HG03432 (cell line): ENCODE data around the gene GPD1L.
"Not testable (repeated sequence)": the region's sequence is repeated elsewhere in the genome, so short reads cannot be mapped to it uniquely, and the experiment has no call there.

Source experiments
- ATAC-seq: cut with Tn5 transposase; IDR thresholded peaks from one replicate; pipeline ENCODE4 v1.9.1; 2021; ENCODE audit warnings: mild to moderate bottlenecking, moderate library complexity; ENCODE audit not compliant: unreplicated experiment

Gene GPD1L

GRCh38 chr3:32177702-32178198 lies 71.3 kb downstream of the GPD1L start:
- peak; percentile 84 for ATAC-seq

DNA sequence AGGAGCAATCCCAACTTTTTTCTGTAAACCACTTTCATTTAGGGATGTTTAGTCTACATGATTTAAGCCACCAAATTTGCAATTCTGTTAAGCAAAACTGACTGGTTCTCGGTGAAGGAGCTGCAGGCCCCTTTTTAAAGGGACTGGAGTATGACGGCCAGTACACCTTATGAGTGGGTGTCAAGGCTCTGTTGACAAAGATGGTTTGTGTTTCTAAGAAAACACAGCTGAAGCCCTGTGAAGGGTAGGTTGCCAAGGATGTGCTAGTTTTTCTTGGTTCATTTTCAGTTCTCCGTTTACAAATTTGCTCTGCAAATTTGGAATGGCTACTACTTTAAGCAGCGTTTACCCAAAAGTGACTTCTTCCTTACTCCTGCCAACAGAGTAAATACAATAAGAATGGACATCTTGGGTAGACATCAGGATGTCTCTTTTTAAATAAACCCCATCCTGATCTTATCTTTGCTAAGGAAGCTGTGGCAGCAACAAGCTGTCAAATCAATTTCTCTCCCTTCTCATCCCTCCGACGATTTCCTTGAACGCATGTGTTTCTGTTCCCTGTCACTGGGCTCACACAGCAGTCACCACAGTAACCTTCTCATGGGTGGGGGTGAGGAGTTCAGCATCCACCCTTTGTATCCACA lies 73.8 kb downstream of the GPD1L start:
- ATAC-seq: no peak

DNA sequence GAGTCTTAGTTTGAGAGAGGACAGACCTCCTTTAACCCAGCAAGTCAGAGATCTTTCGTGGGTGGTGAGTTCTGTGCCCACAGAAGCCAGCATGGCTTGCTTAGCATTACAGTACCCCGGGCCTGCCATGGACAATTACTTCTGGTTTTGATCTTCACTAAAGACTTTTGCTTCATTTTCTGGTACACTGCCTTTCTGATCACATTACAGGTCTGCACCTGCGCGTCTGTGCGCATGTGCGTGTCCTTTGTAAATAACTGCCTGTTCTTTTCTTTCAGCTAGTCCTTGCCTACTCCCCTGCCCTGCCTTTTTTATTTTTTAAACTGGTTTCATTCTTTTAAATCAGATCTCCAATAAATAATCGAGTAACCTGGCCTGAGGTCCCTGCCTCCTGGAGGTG lies 74.9 kb downstream of the GPD1L start:
- ATAC-seq: no peak

GRCh38 chr3:32181796-32182195 lies 75.4 kb downstream of the GPD1L start:
- no peak for ATAC-seq

DNA sequence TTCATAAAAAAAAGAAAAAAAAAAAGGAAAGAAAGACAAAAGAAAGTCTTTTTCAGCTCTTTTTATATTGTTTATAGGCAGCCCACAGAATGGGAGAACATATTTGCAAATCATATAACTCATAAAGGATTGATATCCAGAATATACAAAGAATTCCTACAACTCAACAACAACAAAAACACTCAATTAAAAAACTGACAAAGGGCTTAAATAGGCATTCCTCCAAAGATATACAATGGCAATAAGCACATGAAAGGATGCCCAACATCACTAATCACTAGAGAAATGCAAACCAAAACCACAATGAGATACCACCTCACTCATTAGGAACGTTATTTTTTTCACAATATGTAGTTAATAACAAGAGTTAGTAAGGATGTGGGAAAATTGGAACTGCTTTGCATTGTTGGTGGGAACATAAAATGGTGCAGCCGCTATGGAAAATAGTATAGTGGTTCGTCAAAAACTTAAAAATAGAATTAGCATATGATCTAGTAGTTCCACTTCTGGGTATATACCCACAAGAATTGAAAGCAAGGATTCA lies 77.8 kb downstream of the GPD1L start:
- ATAC-seq: no peak

DNA sequence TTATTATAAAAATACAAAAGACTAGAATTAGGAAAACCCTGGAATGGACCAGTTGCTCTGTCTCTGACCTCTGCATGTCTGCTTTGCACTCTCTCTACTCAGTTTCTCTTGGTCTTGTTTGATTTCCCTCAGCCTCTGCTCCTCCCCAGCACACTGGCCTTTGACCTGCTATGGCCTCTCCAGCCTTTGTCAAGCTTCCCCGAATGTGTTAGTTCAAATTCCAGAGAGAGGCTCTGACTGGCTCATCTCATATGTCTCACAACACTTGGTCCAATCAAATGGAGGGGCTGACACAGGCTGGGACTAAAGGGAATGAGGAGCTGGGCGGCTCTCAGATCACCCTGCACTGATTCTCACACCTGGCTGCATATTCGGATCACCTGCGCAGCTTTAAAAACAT lies 79.7 kb downstream of the GPD1L start:
- ATAC-seq: no peak

- no peak for ATAC-seq
These were observed 80.5 kb downstream of the GPD1L start for GRCh38 chr3:32186876-32187275.

DNA sequence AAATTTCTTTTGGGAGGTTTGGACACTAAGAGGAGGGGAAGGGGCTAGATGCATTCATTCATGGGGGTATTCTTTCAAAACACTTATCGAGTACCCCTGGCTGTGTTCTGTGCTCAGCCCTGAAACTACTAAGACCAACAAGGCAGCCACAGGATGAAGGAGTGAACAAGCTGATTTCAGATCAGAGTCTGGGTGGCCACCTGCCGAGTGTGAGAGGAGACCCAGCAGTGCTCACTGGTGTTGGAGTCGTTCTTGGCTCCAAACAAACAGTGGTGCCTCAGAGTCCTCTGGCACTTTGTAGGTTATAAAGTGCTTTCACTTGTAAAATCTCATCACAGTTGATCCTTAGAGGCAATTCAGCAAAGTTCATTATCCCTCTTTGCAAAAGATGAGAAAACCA lies 83.3 kb downstream of the GPD1L start:
- ATAC-seq: no peak

- ATAC-seq: not testable (repeated sequence)
These were observed 84.1 kb downstream of the GPD1L start for GRCh38 chr3:32190556-32190955.

DNA sequence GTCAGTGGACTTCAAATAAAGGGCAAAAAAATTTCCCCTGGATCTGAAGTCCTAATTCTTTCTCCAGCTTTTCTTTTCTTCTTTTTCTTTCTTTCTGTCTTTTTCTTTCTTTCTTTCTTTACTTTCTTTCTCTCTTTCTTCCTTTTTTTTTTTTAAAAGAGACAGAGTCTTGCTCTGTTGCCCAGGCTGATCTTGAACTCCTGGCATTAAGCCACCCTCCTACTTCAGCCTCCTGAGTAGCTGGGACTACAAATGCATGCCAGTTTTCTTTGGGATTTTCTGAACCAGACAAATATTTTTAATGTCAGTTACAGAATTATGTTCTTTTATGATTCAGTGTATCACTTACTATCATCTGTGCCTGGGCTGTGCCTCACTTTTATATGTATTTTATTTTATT lies 86.7 kb downstream of the GPD1L start:
- no peak for ATAC-seq

DNA sequence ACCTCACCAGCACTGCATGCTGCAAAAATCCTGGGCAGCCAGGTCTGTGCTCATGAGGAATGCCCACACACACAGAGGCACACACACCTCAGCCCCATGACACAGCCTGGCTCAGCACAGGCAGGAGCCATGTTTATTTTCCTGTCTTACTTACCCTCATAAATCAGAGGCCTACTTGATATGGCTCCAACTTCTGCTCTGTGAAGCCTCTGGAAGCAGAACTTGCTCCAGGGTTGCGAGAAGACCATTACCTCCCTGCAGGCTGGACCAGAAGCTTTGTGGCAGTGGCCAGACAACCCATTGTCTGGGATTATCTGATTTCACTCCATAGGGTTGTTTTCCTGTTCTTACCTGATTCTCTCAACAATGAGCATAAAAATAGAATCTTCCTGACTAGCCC lies 88.2 kb downstream of the GPD1L start:
- ATAC-seq: no peak

DNA sequence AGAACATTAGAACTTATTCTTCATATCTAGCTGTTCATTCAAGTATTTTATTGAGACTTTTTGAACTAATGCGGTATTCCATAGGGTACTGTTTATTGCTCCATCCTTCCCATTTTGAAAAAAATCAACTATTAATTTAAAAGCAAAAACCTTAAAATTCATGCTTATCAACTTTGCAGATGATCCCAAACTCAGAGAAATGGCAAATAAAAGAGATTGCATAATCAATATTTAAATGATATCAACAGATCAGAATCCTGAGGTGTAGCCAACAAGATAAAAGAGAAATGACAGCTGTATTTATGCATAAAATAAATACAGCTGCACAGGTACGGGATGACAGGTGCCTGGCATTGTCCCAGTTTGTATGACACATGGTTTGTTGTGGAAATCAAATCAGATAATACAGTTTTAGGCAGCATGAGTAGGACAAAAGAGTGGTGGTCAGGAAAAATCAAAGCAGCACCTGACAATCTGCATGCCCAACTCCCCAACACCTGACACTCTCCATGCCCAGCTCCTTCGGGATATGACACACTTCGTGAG lies 89.6 kb downstream of the GPD1L start:
- no peak for ATAC-seq

DNA sequence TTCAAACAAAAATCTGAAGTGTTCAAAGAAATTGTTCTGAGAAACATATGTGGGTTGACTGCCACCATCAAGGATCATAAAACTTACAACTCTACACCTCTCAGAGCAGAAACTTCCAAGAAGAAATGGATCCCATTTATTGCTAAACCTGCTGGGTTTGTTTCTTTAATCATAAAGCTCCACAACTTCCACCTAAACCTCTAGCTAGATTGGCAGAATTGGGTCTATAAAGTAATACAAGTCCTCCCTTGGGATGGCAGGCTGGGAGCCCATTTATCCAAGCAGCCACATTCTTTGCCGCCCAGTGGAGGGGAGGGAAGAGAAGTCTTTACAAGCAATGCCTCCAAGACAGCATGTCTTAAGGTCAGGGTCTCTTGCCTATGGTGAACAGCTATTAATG lies 91.6 kb downstream of the GPD1L start:
- ATAC-seq: no peak

GRCh38 chr3:32198714-32199113 lies 92.3 kb downstream of the GPD1L start:
- ATAC-seq: no peak

DNA sequence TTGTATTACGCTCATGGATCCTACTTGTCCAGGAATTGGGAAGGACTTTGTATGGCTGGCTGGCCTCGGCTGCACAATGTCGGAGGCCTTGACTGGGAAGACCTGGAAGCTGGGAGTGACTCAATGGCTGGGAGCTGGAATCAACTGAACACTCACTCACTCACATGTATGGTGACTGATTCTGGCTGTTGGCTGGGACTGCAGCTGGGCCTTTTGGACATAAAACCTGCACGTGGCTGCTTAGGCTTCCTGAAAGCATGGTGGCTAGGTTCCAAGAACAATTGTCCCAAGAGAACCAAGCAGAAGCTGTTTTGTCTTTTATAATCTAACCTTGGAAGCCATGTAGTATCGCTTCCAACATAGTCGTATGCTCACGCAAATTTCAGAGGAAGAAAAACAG lies 94.1 kb downstream of the GPD1L start:
- ATAC-seq: no peak

- ATAC-seq: no peak
These were observed 94.8 kb downstream of the GPD1L start for GRCh38 chr3:32200992-32201758.

DNA sequence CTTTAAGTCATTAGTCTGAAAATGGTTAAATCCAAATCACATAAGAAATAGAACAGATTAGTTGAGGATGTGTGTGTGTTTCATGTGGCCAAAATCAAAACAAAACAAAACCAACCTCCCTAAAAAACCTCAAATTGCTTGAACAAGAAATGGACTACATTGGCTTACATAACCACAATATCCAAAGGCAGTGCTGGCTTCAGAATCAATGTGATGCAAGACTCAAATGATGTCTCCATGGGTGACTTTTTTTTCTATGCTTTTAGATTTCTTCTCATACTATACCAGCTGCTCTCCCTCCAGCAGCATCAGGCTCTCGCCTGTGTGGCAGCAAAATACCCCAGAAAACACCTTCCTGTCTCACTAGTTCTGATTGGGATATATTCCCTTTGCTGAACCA lies 96.1 kb downstream of the GPD1L start:
- no peak for ATAC-seq

GRCh38 chr3:32203854-32204253 lies 97.4 kb downstream of the GPD1L start:
- ATAC-seq: no peak

- no peak for ATAC-seq
These were observed 102.0 kb downstream of the GPD1L start for GRCh38 chr3:32208447-32208846.

DNA sequence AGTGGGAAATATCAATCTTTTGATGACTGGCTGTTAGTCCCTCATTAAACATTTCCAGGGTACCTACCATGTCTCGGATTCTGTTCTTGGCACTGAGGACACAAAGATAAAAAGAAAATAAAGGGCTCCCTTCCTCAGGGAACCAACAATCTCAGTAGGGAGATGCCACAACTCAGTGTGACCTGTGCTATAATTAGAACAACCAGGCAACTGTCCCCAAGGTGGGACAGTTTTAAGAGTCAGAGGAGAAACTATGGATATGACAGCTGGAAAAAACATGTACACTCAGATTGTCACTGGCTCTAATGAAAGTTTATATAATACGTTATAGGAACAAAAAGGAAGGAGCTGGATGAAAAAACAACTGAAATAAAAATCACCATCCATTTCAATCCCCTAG lies 108.8 kb downstream of the GPD1L start:
- no peak for ATAC-seq

- ATAC-seq: no peak
These were observed 109.9 kb downstream of the GPD1L start for GRCh38 chr3:32216172-32216783.

DNA sequence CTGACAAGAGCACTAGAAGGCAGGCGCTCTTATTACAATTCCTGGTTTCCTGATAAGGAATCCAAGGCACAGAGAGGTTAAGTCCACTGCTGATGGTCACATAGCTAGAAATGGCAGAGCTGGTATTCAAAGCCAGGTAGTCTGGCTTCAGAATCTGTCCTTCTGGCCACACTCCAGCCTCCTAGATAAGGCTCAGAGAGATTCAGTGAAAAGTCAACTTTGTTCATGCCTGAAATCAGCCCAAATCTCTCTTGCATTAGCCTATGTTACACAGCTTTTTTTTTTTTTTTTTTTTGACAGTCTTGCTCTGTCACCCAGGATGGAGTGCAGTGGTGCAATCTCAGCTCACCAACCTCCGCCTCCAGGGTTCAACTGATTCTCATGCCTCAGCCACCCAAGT lies 110.9 kb downstream of the GPD1L start:
- no peak for ATAC-seq
